Neural cell (in vitro differentiated cells): ENCODE measurements around the gene HPS1. TPM values are rescaled to one million over a fixed set of nuclear protein-coding genes. Genes with fewer than 3 reads are reported as not detected.

Experiments
- H2AFZ ChIP-seq: fragments of 200-600, 300-800 bp; sonication (generic), shearing (Covaris generic); 2 replicates; pipeline ENCODE4 v1.6.0; 2014; ENCODE audit warnings: low read depth, mild to moderate bottlenecking, antibody characterized with exemption, low read length, moderate library complexity
- H3F3A ChIP-seq: fragments of 200-600 bp; shearing (Covaris generic); 2 replicates; pipeline ENCODE4 v1.6.1; 2016; ENCODE audit warnings: mild to moderate bottlenecking, moderate library complexity, mixed read lengths, antibody characterized with exemption, low read length; ENCODE audit not compliant: insufficient read depth, poor library complexity, severe bottlenecking
- H3K27ac ChIP-seq: fragments of 200-600, 300-800 bp; sonication (generic), shearing (Covaris generic); 2 replicates; pipeline ENCODE4 v1.5.1; 2014; ENCODE audit warnings: mild to moderate bottlenecking, low read length, moderate library complexity
- H3K27me3 ChIP-seq: fragments of 300-800, 200-600 bp; sonication (generic), shearing (Covaris generic); 2 replicates; pipeline ENCODE4 v1.6.0; 2014; ENCODE audit warnings: mild to moderate bottlenecking, low read depth, low read length, moderate library complexity; ENCODE audit not compliant: insufficient read depth
- H3K36me3 ChIP-seq: fragments of 300-800, 200-600 bp; sonication (generic), shearing (Covaris generic); 2 replicates; pipeline ENCODE4 v1.5.1; 2014; ENCODE audit warnings: mild to moderate bottlenecking, antibody characterized with exemption, low read length, moderate library complexity; ENCODE audit not compliant: insufficient read depth
- H3K4me2 ChIP-seq: fragments of 300-800, 200-600 bp; sonication (generic), shearing (Covaris generic); 2 replicates; pipeline ENCODE4 v1.6.0; 2014; ENCODE audit warnings: mild to moderate bottlenecking, low read length
- H3K4me3 ChIP-seq: fragments of 300-800, 200-600 bp; sonication (generic), shearing (Covaris generic); 2 replicates; pipeline ENCODE4 v1.5.1; 2014; ENCODE audit warnings: mild to moderate bottlenecking, low read length, moderate library complexity
- H3K79me2 ChIP-seq: fragments of 200-600 bp; shearing (Covaris generic); replicated peaks from 2 replicates; pipeline ENCODE4 v1.6.0; 2014; ENCODE audit warnings: mild to moderate bottlenecking, low read length, moderate library complexity; ENCODE audit not compliant: insufficient read depth
- H3K9ac ChIP-seq: fragments of 300-800, 200-600 bp; sonication (generic), shearing (Covaris generic); 2 replicates; pipeline ENCODE4 v1.6.1; 2016; ENCODE audit warnings: mild to moderate bottlenecking, low read length, mixed read lengths
- H3K9me2 ChIP-seq: fragments of 200-600 bp; shearing (Covaris generic); 2 replicates; pipeline ENCODE4 v1.6.1; 2016; ENCODE audit warnings: mild to moderate bottlenecking, low read length, mixed read lengths; ENCODE audit not compliant: insufficient read depth
- H3K9me3 ChIP-seq: fragments of 200-600, 300-800 bp; sonication (generic), shearing (Covaris generic); 2 replicates; pipeline ENCODE4 v1.6.1; 2016; ENCODE audit warnings: mild to moderate bottlenecking, mixed run types, low read length, moderate library complexity, mixed read lengths
- H4K20me1 ChIP-seq: fragments of 200-600 bp; shearing (Covaris generic); 2 replicates; pipeline ENCODE4 v1.6.1; 2016; ENCODE audit warnings: mild to moderate bottlenecking, mixed run types; ENCODE audit not compliant: insufficient read depth
- CTCF ChIP-seq: fragments of 450-650 bp; IDR thresholded peaks from 2 replicates; pipeline ENCODE4 v1.5.1; 2014; ENCODE audit warnings: antibody characterized with exemption, mild to moderate bottlenecking, moderate library complexity; ENCODE audit not compliant: poor library complexity, severe bottlenecking
- EP300 ChIP-seq: fragments of 450-650 bp; conservative IDR thresholded peaks from 2 replicates; pipeline ENCODE4 v1.6.1; 2014; ENCODE audit warnings: antibody characterized with exemption, mild to moderate bottlenecking, moderate library complexity; ENCODE audit not compliant: poor library complexity, severe bottlenecking
- EZH2 ChIP-seq: fragments of 200-600, 300-800 bp; shearing (Covaris generic), sonication (generic); IDR thresholded peaks from 2 replicates; pipeline ENCODE4 v1.6.1; 2014; ENCODE audit warnings: antibody characterized with exemption, low read length, borderline replicate concordance, mild to moderate bottlenecking; ENCODE audit not compliant: insufficient read depth, poor library complexity, severe bottlenecking
- MXI1 ChIP-seq: fragments of 450-650 bp; conservative IDR thresholded peaks from 2 replicates; pipeline ENCODE4 v1.6.1; 2014; ENCODE audit warnings: antibody characterized with exemption, mild to moderate bottlenecking; ENCODE audit not compliant: poor library complexity, severe bottlenecking
- POLR2AphosphoS5 ChIP-seq: IDR thresholded peaks from 2 replicates; pipeline ENCODE4 v1.6.1; 2012
- RAD21 ChIP-seq: fragments of 450-650 bp; conservative IDR thresholded peaks from 2 replicates; pipeline ENCODE4 v1.6.1; 2014; ENCODE audit warnings: antibody characterized with exemption, mild to moderate bottlenecking, moderate library complexity
- SMC3 ChIP-seq: fragments of 450-650 bp; conservative IDR thresholded peaks from 2 replicates; pipeline ENCODE4 v1.6.1; 2014; ENCODE audit warnings: antibody characterized with exemption, mild to moderate bottlenecking, moderate library complexity; ENCODE audit not compliant: poor library complexity
- TAF1 ChIP-seq: IDR thresholded peaks from 2 replicates; pipeline ENCODE4 v1.6.1; 2012; ENCODE audit warnings: low read depth
- polyA plus RNA-seq: library from polyadenylated mRNA; depleted of rRNA; stranded (reverse); fragments of >200 nt; gene quantifications from 2 replicates; pipeline ENCODE4 v1.2.3, GENCODE V29; 2014
- TF ChIP-seq, protein P1 (sequence below): IDR thresholded peaks from 2 replicates; pipeline ENCODE4 v1.6.1; 2012; ENCODE audit warnings: borderline replicate concordance

Gene HPS1
- polyA plus RNA-seq, 1 donor from 2014 or later = 1.4 TPM

GRCh38 chr10:98481404-98481945 lies 34.7 kb upstream of the HPS1 start:
- H3K4me2 ChIP-seq = no peak overlapping the region
- H4K20me1 ChIP-seq = no peaks in the 10 kb centered on the region

GRCh38 chr10:98478430-98479222 lies 31.9 kb upstream of the HPS1 start:
- no peak overlapping the region for H3K9ac ChIP-seq
- no peak overlapping the region for H2AFZ ChIP-seq
- H3K36me3 ChIP-seq = no peaks in the 10 kb centered on the region
- H3K27me3 ChIP-seq = no peaks in the 10 kb centered on the region
- H3K9me3 ChIP-seq = no peaks in the 10 kb centered on the region
- no peaks in the 10 kb centered on the region for H4K20me1 ChIP-seq
- H3K27ac ChIP-seq = no peak overlapping the region
- H3K79me2 ChIP-seq = no peaks in the 10 kb centered on the region
- no peak overlapping the region for H3K4me2 ChIP-seq
- H3F3A ChIP-seq = no peaks in the 10 kb centered on the region
- H3K4me3 ChIP-seq = no peak overlapping the region
- no peaks in the 10 kb centered on the region for H3K9me2 ChIP-seq
- TF ChIP-seq EZH2 = no peak
- no peak for TF ChIP-seq MXI1
- no peak for TF ChIP-seq EP300
- TF ChIP-seq, protein P1, sequence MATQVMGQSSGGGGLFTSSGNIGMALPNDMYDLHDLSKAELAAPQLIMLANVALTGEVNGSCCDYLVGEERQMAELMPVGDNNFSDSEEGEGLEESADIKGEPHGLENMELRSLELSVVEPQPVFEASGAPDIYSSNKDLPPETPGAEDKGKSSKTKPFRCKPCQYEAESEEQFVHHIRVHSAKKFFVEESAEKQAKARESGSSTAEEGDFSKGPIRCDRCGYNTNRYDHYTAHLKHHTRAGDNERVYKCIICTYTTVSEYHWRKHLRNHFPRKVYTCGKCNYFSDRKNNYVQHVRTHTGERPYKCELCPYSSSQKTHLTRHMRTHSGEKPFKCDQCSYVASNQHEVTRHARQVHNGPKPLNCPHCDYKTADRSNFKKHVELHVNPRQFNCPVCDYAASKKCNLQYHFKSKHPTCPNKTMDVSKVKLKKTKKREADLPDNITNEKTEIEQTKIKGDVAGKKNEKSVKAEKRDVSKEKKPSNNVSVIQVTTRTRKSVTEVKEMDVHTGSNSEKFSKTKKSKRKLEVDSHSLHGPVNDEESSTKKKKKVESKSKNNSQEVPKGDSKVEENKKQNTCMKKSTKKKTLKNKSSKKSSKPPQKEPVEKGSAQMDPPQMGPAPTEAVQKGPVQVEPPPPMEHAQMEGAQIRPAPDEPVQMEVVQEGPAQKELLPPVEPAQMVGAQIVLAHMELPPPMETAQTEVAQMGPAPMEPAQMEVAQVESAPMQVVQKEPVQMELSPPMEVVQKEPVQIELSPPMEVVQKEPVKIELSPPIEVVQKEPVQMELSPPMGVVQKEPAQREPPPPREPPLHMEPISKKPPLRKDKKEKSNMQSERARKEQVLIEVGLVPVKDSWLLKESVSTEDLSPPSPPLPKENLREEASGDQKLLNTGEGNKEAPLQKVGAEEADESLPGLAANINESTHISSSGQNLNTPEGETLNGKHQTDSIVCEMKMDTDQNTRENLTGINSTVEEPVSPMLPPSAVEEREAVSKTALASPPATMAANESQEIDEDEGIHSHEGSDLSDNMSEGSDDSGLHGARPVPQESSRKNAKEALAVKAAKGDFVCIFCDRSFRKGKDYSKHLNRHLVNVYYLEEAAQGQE = no peak
- TF ChIP-seq SMC3 = no peak
- no peak for TF ChIP-seq POLR2AphosphoS5
- TF ChIP-seq RAD21 = no peak

More at GRCh38 chr10:98481404-98481945, 34.7 kb upstream of the HPS1 start:
- TF ChIP-seq, protein P1 = no peak
- TF ChIP-seq RAD21 (no peak), CTCF (no peak), POLR2AphosphoS5 (no peak), SMC3 (no peak), MXI1 (no peak), EZH2 (no peak), EP300 (no peak), TAF1 (no peak)
- H3K4me3 ChIP-seq = no peak overlapping the region
- H2AFZ ChIP-seq = no peak overlapping the region
- H3K79me2 ChIP-seq = no peaks in the 10 kb centered on the region
- H3K9ac ChIP-seq = no peak overlapping the region
- H3K36me3 ChIP-seq = no peaks in the 10 kb centered on the region
- no peaks in the 10 kb centered on the region for H3F3A ChIP-seq
- H3K27ac ChIP-seq = no peak overlapping the region
- no peaks in the 10 kb centered on the region for H3K27me3 ChIP-seq
- no peaks in the 10 kb centered on the region for H3K9me3 ChIP-seq
- H3K9me2 ChIP-seq = no peaks in the 10 kb centered on the region
